Spleen (tissue), 11 donors: ENCODE data around the gene ZNF780A. TPM values are rescaled to one million over a fixed set of nuclear protein-coding genes. Genes with fewer than 3 reads are reported as not detected.
"Not testable (repeated sequence)": the region's sequence is repeated elsewhere in the genome, so short reads cannot be mapped to it uniquely, and the experiment has no call there.

ENCODE experiments used
- DNase-seq: peaks from one replicate; pipeline ENCODE4 v3.0.0-alpha.2; 2020
- H3K27ac ChIP-seq, 8 donors: fragments of 200-600 bp; sonication (generic) in 7 of 8; 1 replicate in 4 of 8; 2 replicates in 4 of 8; pipeline versions ENCODE4 v1.5.0 to v1.8.0; 2016 to 2021; ENCODE audit warnings: inconsistent platforms in 4 of 8, mild to moderate bottlenecking in 4 of 8, moderate library complexity in 1 of 8
- H3K27me3 ChIP-seq, 7 donors: fragments of 200-600 bp; sonication (generic) in 6 of 7; replicated peaks in 1 of 7; 1 replicate in 4 of 7; 2 replicates in 3 of 7; pipeline versions ENCODE4 v1.5.0 to v1.8.0; 2016 to 2021; ENCODE audit warnings: inconsistent platforms in 3 of 7, mild to moderate bottlenecking in 1 of 7
- H3K36me3 ChIP-seq, 6 donors: fragments of 200-600 bp; sonication (generic) in 5 of 6; 1 replicate in 4 of 6; 2 replicates in 2 of 6; pipeline versions ENCODE4 v1.5.0 to v1.8.0; 2016 to 2021; ENCODE audit warnings: inconsistent platforms in 2 of 6
- H3K4me1 ChIP-seq, 6 donors: fragments of 200-600 bp; sonication (generic) in 5 of 6; 1 replicate in 3 of 6; 2 replicates in 3 of 6; pipeline versions ENCODE4 v1.5.0 to v1.8.0; 2016 to 2021; ENCODE audit warnings: inconsistent platforms in 3 of 6
- H3K4me3 ChIP-seq, 8 donors: fragments of 200-600 bp; sonication (generic) in 7 of 8; 1 replicate in 4 of 8; 2 replicates in 4 of 8; pipeline versions ENCODE4 v1.5.0 to v1.8.0; 2016 to 2021; ENCODE audit warnings: inconsistent platforms in 4 of 8, mild to moderate bottlenecking in 4 of 8, moderate library complexity in 2 of 8
- H3K9me3 ChIP-seq, 8 donors: fragments of 200-600 bp; sonication (generic) in 7 of 8; 1 replicate in 4 of 8; 2 replicates in 4 of 8; pipeline versions ENCODE4 v1.5.0 to v1.8.0; 2016 to 2021; ENCODE audit warnings: inconsistent platforms in 4 of 8
- POLR2A ChIP-seq, 3 donors: fragments of 450-650 bp; IDR thresholded peaks; one replicate each; pipeline ENCODE4 v1.5.1; 2017; ENCODE audit warnings: antibody characterized with exemption in 3 of 3, mild to moderate bottlenecking in 1 of 3
- POLR2AphosphoS5 ChIP-seq, 3 donors: sonication (generic); formaldehyde crosslinking; IDR thresholded peaks; one replicate each; pipeline ENCODE4 v1.5.1; 2017; ENCODE audit warnings: antibody characterized with exemption in 3 of 3
- WGBS, 5 donors: extraction: QIAGEN DNeasy Blood & Tissue Kit in 3 of 5; methylation state at CpG; one replicate each; pipeline versions ENCODE4 v1.1.5 to v1.1.7; 2013 to 2018; 5-methylcytosine and 5-hydroxymethylcytosine counted together
- intact Hi-C: fragments of 100-400 bp; cut with DNase I; formaldehyde crosslinking; loops from one replicate; pipeline ENCODE4 v1.15.0; 2023; ENCODE audit warnings: low total_unique reads
- polyA plus RNA-seq, 3 donors: library from polyadenylated mRNA; stranded (reverse); fragments of 200-250 nt; gene quantifications; one replicate each; pipeline ENCODE4 v1.2.1, GENCODE V29; 2013
- total RNA-seq, 7 donors: library from RNA; depleted of rRNA in 3 of 7; stranded (reverse); fragments of >200 nt in 3 of 7; fragmentation: NEBNext Ultra II Directional in 4 of 7; extraction: Animal tissue kit (Norgen Biotek cat#: 25700) in 4 of 7; gene quantifications; one replicate each; pipeline versions ENCODE4 v1.1.0 to v1.2.1, GENCODE V29; 2016 to 2021
- TF ChIP-seq, protein P1 (sequence below), 11 experiments: fragments of 200-600 bp in 7 of 11; fragments of 450-650 bp in 4 of 11; sonication (generic) in 4 of 11; IDR thresholded peaks in 8 of 11; conservative IDR thresholded peaks in 3 of 11; 1 replicate in 7 of 11; 2 replicates in 4 of 11; pipeline versions ENCODE4 v1.4.0 to v1.8.0; 2016 to 2021; ENCODE audit warnings: antibody characterized with exemption in 11 of 11, inconsistent platforms in 4 of 11, mild to moderate bottlenecking in 1 of 11
- donor health status: healthy with polysubstance abuse.
- donor health status: DM: no; HTN: no; CAD: no; lungs with moderate emphysema.
- donor health status: DM: no; HTN: no; CAD: no.
- donor health status: Bipolar disorder and iron deficiency.
- donor health status: healthy.
- donor health status: DM: no; HTN: no; CAD: no.
- donor health status: DM: yes; HTN: yes; CAD: no.

The ZNF780A gene
- total and polyA plus RNA-seq, 10 donors, result 18.1 to 52.5 (median 30.1) TPM

DNA sequence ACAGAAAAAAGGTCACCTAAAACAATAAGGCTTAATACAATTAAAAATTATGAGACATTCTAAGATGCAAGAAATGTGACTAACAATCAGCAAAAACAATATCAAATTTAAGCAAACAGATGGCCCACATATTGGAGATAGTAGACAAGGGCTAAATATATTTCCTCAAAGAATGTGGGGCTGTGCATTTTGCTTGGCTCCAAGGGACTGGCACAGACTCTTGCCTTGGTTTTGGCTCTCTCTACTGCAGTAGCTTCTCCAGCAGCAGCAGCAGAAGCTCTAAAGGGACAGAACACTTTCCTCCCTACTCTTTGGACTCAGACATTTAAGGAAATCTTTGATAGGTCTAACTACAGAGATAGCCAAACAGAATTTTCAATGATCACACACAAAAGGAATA is 38.2 kb upstream of the ZNF780A start:
- H3K4me3 ChIP-seq, result no peak overlapping the region
- H3K27me3 ChIP-seq, result peaks cover 0 to 16% (median 0%) of the 10 kb centered on the region in 7 donors
- no peak for DNase-seq
- TF ChIP-seq POLR2AphosphoS5 (IDR thresholded peaks at IDR 0.05) (no peak), POLR2A (IDR thresholded peaks at IDR 0.05) (no peak)
- TF ChIP-seq, protein P1, sequence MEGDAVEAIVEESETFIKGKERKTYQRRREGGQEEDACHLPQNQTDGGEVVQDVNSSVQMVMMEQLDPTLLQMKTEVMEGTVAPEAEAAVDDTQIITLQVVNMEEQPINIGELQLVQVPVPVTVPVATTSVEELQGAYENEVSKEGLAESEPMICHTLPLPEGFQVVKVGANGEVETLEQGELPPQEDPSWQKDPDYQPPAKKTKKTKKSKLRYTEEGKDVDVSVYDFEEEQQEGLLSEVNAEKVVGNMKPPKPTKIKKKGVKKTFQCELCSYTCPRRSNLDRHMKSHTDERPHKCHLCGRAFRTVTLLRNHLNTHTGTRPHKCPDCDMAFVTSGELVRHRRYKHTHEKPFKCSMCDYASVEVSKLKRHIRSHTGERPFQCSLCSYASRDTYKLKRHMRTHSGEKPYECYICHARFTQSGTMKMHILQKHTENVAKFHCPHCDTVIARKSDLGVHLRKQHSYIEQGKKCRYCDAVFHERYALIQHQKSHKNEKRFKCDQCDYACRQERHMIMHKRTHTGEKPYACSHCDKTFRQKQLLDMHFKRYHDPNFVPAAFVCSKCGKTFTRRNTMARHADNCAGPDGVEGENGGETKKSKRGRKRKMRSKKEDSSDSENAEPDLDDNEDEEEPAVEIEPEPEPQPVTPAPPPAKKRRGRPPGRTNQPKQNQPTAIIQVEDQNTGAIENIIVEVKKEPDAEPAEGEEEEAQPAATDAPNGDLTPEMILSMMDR (IDR thresholded peaks at IDR 0.05 in 8 of 11, conservative IDR thresholded peaks at IDR 0.05 in 3 of 11), result no peak
- no peaks in the 10 kb centered on the region for H3K4me1 ChIP-seq
- H3K36me3 ChIP-seq, result no peaks in the 10 kb centered on the region
- peaks cover 0 to 20% (median 9%) of the 10 kb centered on the region in 8 donors for H3K9me3 ChIP-seq
- intact Hi-C loops, result no loop called here
- no peak overlapping the region for H3K27ac ChIP-seq

DNA sequence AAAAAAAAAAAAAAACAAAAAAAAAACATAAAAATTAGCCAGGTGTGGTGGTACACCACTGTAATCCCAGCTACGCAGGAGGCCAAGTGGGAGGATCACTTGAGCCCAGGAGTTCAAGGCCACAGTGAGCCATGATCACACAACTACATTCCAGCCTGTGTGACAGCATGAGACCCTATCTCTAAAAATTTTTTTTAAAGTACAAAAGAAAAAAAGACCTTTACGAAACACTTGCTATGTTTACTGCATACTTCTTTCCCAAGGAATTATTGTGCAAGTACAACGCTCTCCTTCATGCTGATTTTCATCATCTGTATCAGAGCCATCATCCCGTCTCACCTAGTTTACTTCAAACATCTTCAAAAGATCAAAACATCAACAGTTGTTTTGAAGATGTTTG is 28.6 kb upstream of the ZNF780A start:
- Histone ChIP-seq H3K4me1 (no peaks in the 10 kb centered on the region), H3K27ac (no peak overlapping the region), H3K4me3 (no peak overlapping the region), H3K9me3 (peaks cover 0 to 6% (median 0%) of the 10 kb centered on the region in 8 donors), H3K36me3 (no peaks in the 10 kb centered on the region), H3K27me3 (peaks cover 0 to 10% (median 0%) of the 10 kb centered on the region in 7 donors)
- DNase-seq, result no peak
- WGBS, 5 donors, result 81 to 94% (median 85%) methylated on average over 4 of the region's 4 CpGs
- intact Hi-C loops, result no loop called here
- TF ChIP-seq POLR2AphosphoS5 (IDR thresholded peaks at IDR 0.05), result no peak
- TF ChIP-seq, protein P1 (IDR thresholded peaks at IDR 0.05 in 8 of 11, conservative IDR thresholded peaks at IDR 0.05 in 3 of 11), result no peak
- no peak for TF ChIP-seq POLR2A (IDR thresholded peaks at IDR 0.05)

DNA sequence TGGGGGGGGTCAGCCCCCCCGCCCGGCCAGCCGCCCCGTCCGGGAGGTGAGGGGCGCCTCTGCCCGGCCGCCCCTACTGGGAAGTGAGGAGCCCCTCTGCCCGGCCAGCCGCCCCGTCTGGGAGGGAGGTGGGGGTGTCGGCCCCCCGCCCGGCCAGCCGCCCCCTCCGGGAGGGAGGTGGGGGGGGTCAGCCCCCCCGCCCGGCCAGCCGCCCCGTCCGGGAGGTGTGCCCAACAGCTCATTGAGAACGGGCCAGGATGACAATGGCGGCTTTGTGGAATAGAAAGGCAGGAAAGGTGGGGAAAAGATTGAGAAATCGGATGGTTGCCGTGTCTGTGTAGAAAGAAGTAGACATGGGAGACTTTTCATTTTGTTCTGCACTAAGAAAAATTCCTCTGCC is 27.9 kb upstream of the ZNF780A start:
- H3K36me3 ChIP-seq, H3K4me1 ChIP-seq, H3K9me3 ChIP-seq, H3K27ac ChIP-seq, DNase-seq, H3K4me3 ChIP-seq, intact Hi-C loops: not testable (repeated sequence)
- WGBS, 5 donors, result 90 to 96% (median 92%) methylated on average over 4 to 15 of the region's 25 CpGs
- H3K27me3 ChIP-seq, result peaks cover 0 to 10% (median 0%) of the 10 kb centered on the region in 7 donors

DNA sequence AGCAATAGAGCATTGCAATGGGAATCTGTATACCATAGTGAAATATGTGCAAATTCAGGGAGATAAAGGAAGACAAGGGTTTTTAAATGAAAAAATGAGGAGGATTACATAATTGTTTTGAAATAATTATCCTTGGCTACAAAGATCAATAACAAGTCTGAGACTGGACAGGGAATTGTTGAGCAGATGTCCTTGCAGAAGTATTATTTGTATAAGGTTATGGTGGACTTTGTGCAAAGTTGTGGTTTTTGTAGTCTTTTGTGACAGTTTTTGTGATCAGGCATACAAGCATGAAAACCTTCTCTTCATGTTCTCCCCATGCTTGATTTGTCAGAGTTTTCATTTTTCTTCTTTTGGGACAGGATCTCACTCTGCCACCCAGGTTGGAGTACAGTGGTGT is 25.3 kb upstream of the ZNF780A start:
- Histone ChIP-seq H3K4me3 (no peak overlapping the region), H3K36me3 (no peaks in the 10 kb centered on the region), H3K27ac (no peak overlapping the region), H3K27me3 (peaks cover 0 to under 1% (median 0%) of the 10 kb centered on the region in 7 donors), H3K9me3 (peaks cover 0 to 9% (median 2%) of the 10 kb centered on the region in 8 donors), H3K4me1 (no peaks in the 10 kb centered on the region)
- TF ChIP-seq POLR2A (IDR thresholded peaks at IDR 0.05) (no peak), POLR2AphosphoS5 (IDR thresholded peaks at IDR 0.05) (no peak)
- TF ChIP-seq, protein P1 (IDR thresholded peaks at IDR 0.05 in 8 of 11, conservative IDR thresholded peaks at IDR 0.05 in 3 of 11), result no peak
- DNase-seq, result no peak
- intact Hi-C loops, result no loop called here

DNA sequence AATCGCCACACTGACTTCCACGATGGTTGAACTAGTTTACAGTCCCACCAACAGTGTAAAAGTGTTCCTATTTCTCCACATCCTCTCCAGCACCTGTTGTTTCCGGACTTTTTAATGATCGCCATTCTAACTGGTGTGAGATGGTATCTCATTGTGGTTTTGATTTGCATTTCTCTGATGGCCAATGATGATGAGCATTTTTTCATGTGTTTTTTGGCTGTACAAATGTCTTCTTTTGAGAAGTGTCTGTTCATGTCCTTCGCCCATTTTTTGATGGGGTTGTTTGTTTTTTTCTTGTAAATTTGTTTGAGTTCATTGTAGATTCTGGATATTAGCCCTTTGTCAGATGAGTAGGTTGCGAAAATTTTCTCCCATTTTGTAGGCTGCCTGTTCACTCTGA is 23.4 kb upstream of the ZNF780A start:
- not testable (repeated sequence) for DNase-seq
- WGBS, 5 donors, result 82 to 96% (median 92%) methylated on average over 2 to 4 of the region's 6 CpGs

DNA sequence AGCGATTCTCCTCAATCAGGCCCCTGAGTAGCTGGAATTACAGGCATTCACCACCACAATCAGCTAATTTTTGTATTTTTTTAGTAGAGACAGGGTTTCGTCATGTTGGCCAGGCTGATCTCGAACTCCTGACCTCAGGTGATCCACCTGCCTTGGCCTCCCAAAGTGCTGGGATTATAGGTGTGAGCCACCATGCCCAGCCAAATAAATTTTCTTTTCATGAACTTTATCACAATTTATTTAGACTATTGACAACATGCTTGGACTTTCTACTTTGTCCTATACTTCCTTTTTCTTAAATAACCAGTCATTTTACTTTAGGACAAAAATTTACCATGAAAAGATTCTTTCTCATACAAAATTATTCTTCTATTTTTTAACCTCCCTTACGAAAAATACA is 21.5 kb upstream of the ZNF780A start:
- H3K9me3 ChIP-seq, H3K27ac ChIP-seq, H3K4me3 ChIP-seq, DNase-seq, intact Hi-C loops, H3K4me1 ChIP-seq, H3K27me3 ChIP-seq, H3K36me3 ChIP-seq: not testable (repeated sequence)
- WGBS, 5 donors, result 55 to 71% (median 64%) methylated on average over 4 of the region's 4 CpGs

More for the DNA sequence above, 23.4 kb upstream of the ZNF780A start:
- H3K4me3 ChIP-seq, H3K9me3 ChIP-seq, H3K4me1 ChIP-seq, H3K27me3 ChIP-seq, H3K27ac ChIP-seq, H3K36me3 ChIP-seq, intact Hi-C loops: not testable (repeated sequence)
